ENCODE data around the gene INPP5A. TPM values are rescaled to one million over a fixed set of nuclear protein-coding genes. Genes with fewer than 3 reads are reported as not detected.
A peak's percentile ranks its signal among the peaks of the same experiment; 100 is the strongest.

Gene INPP5A
- total RNA-seq, 1 donor from 2014 or later = 14.2 TPM

GRCh38 chr10:132715776-132716680 lies 178.4 kb downstream of the INPP5A start:
- Mint-ChIP-seq H3K27me3 (ENCODE audit: insufficient read depth, low read depth) (peaks cover 15% of the 10 kb centered on the region), H3K9me3 (peaks cover 3% of the 10 kb centered on the region), H3K36me3 (peaks cover 5% of the 10 kb centered on the region), H3K4me1 (peaks cover 56% of the 10 kb centered on the region), H3K27ac (no peak overlapping the region), H3K4me3 (peak overlapping the region; percentile 5)
- no peak overlapping the region for H3K4me3 ChIP-seq
- H3K79me2 ChIP-seq (ENCODE audit: low read depth) = no peaks in the 10 kb centered on the region
- peaks cover 56% of the 10 kb centered on the region for H4K20me1 ChIP-seq (ENCODE audit: low read depth)
- no peak overlapping the region for H3K9ac ChIP-seq
- no peak for TF ChIP-seq EZH2 (IDR thresholded peaks at IDR 0.05)
- TF ChIP-seq CTCF (IDR thresholded peaks at IDR 0.05) = no peak
- no peak for TF ChIP-seq EZH2phosphoT487 (IDR thresholded peaks at IDR 0.05)
- H3K27ac ChIP-seq = no peak overlapping the region
- peaks cover 70% of the 10 kb centered on the region for H3K27me3 ChIP-seq
- peaks cover 22% of the 10 kb centered on the region for H3F3A ChIP-seq (ENCODE audit: low read depth)
- no peak for DNase-seq (ENCODE audit: low spot score)
- H3K4me2 ChIP-seq = no peak overlapping the region
- H2AFZ ChIP-seq (replicated peaks) = no peak overlapping the region
- H3K9me3 ChIP-seq (ENCODE audit: low read depth) = no peaks in the 10 kb centered on the region
- H3K4me1 ChIP-seq = peaks cover 20% of the 10 kb centered on the region
- no peaks in the 10 kb centered on the region for H3K36me3 ChIP-seq

- H3K36me3 Mint-ChIP-seq = peaks cover 5% of the 10 kb centered on the region
- H3K4me1 ChIP-seq = peaks cover 20% of the 10 kb centered on the region
- H3K4me3 Mint-ChIP-seq = peak overlapping the region; percentile 38
- H3K4me3 ChIP-seq = no peak overlapping the region
- H2AFZ ChIP-seq (replicated peaks) = no peak overlapping the region
- no peak overlapping the region for H3K27ac Mint-ChIP-seq
- peaks cover 49% of the 10 kb centered on the region for H4K20me1 ChIP-seq (ENCODE audit: low read depth)
- H3K27ac ChIP-seq = no peak overlapping the region
- TF ChIP-seq EZH2phosphoT487 (IDR thresholded peaks at IDR 0.05) (no peak), EZH2 (IDR thresholded peaks at IDR 0.05) (no peak), CTCF (IDR thresholded peaks at IDR 0.05) (no peak)
- H3K9me3 Mint-ChIP-seq = peaks cover 3% of the 10 kb centered on the region
- no peak overlapping the region for H3K9ac ChIP-seq
- peaks cover 22% of the 10 kb centered on the region for H3F3A ChIP-seq (ENCODE audit: low read depth)
- H3K27me3 ChIP-seq = peaks cover 64% of the 10 kb centered on the region
- no peaks in the 10 kb centered on the region for H3K36me3 ChIP-seq
- H3K9me3 ChIP-seq (ENCODE audit: low read depth) = no peaks in the 10 kb centered on the region
- peaks cover 51% of the 10 kb centered on the region for H3K4me1 Mint-ChIP-seq
- no peaks in the 10 kb centered on the region for H3K79me2 ChIP-seq (ENCODE audit: low read depth)
- no peak for DNase-seq (ENCODE audit: low spot score)
- H3K27me3 Mint-ChIP-seq (ENCODE audit: insufficient read depth, low read depth) = peaks cover 17% of the 10 kb centered on the region
- no peak overlapping the region for H3K4me2 ChIP-seq
Observed at GRCh38 chr10:132716691-132717490, 179.3 kb downstream of the INPP5A start.

- Mint-ChIP-seq H3K4me1 (peaks cover 21% of the 10 kb centered on the region), H3K27ac (no peak overlapping the region)
- no peak overlapping the region for H3K4me2 ChIP-seq
Observed at GRCh38 chr10:132721725-132722124, 184.1 kb downstream of the INPP5A start.

More at GRCh38 chr10:132721725-132722124, 184.1 kb downstream of the INPP5A start:
- no peaks in the 10 kb centered on the region for H3K79me2 ChIP-seq (ENCODE audit: low read depth)
- no peak overlapping the region for H3K9ac ChIP-seq
- H4K20me1 ChIP-seq (ENCODE audit: low read depth) = peaks cover 4% of the 10 kb centered on the region
- H3K4me3 ChIP-seq = no peak overlapping the region
- no peaks in the 10 kb centered on the region for H3K4me1 ChIP-seq
- no peak for TF ChIP-seq EZH2phosphoT487 (IDR thresholded peaks at IDR 0.05)
- TF ChIP-seq CTCF (IDR thresholded peaks at IDR 0.05) = no peak
- TF ChIP-seq EZH2 (IDR thresholded peaks at IDR 0.05) = no peak
- no peaks in the 10 kb centered on the region for H3F3A ChIP-seq (ENCODE audit: low read depth)
- no peak for DNase-seq (ENCODE audit: low spot score)
- Mint-ChIP-seq H3K36me3 (peaks cover 12% of the 10 kb centered on the region), H3K4me3 (no peak overlapping the region), H3K9me3 (peaks cover 3% of the 10 kb centered on the region), H3K27me3 (ENCODE audit: insufficient read depth, low read depth) (peaks cover 7% of the 10 kb centered on the region)
- H3K9me3 ChIP-seq (ENCODE audit: low read depth) = no peaks in the 10 kb centered on the region
- H3K36me3 ChIP-seq = no peaks in the 10 kb centered on the region
- peaks cover 17% of the 10 kb centered on the region for H3K27me3 ChIP-seq
- H2AFZ ChIP-seq (replicated peaks) = no peak overlapping the region
- no peak overlapping the region for H3K27ac ChIP-seq
